DND-41 (cell line): ENCODE data around the gene SNRPA1.

ENCODE experiments used
- ATAC-seq: fragments of 200-7000 bp; cut with Tn5 transposase; 3 replicates; pipeline ENCODE4 v1.9.1; 2021; ENCODE audit warnings: low read depth; ENCODE audit not compliant: insufficient read depth
- DNase-seq: peaks from one replicate; pipeline ENCODE4 v3.0.0-alpha.2; 2020
- H2AFZ ChIP-seq: 2 replicates; pipeline ENCODE4 v1.6.0; 2012; ENCODE audit warnings: low read depth, low read length
- H3K27ac ChIP-seq: 2 replicates; pipeline ENCODE4 v1.5.1; 2012; ENCODE audit warnings: low read length, inconsistent platforms
- H3K27me3 ChIP-seq: fragments of 200-600 bp; sonication (generic); 2 replicates; pipeline ENCODE4 v1.6.0; 2012; ENCODE audit warnings: low read length, mild to moderate bottlenecking, inconsistent platforms; ENCODE audit not compliant: insufficient read depth, poor library complexity
- H3K36me3 ChIP-seq: 2 replicates; pipeline ENCODE4 v1.5.1; 2012; ENCODE audit warnings: low read length, inconsistent platforms; ENCODE audit not compliant: insufficient read depth
- H3K4me1 ChIP-seq: 2 replicates; pipeline ENCODE4 v1.5.1; 2012; ENCODE audit warnings: mild to moderate bottlenecking, low read length; ENCODE audit not compliant: insufficient read depth
- H3K4me2 ChIP-seq: 2 replicates; pipeline ENCODE4 v1.6.0; 2012; ENCODE audit warnings: mild to moderate bottlenecking, moderate library complexity, low read length, inconsistent platforms; ENCODE audit not compliant: insufficient read depth
- H3K4me3 ChIP-seq, 2 experiments: fragments of 200-600 bp in 1 of 2; shearing (Covaris generic) in 1 of 2; 2 replicates each; pipeline ENCODE4 v1.5.1; 2012 to 2016; ENCODE audit warnings: inconsistent platforms in 2 of 2, low read length in 2 of 2, mild to moderate bottlenecking in 2 of 2, low read depth in 1 of 2, moderate library complexity in 1 of 2
- H3K79me2 ChIP-seq: 2 replicates; pipeline ENCODE4 v1.6.0; 2012; ENCODE audit warnings: low read length, inconsistent platforms; ENCODE audit not compliant: insufficient read depth
- H3K9ac ChIP-seq: 2 replicates; pipeline ENCODE4 v1.6.0; 2012; ENCODE audit warnings: low read depth, mild to moderate bottlenecking, inconsistent platforms, low read length, moderate library complexity
- H3K9me3 ChIP-seq: 2 replicates; pipeline ENCODE4 v1.5.1; 2012; ENCODE audit warnings: low read length, moderate library complexity, mild to moderate bottlenecking, inconsistent platforms; ENCODE audit not compliant: insufficient read depth, severe bottlenecking
- H4K20me1 ChIP-seq: 2 replicates; pipeline ENCODE4 v1.6.0; 2012; ENCODE audit warnings: low read length; ENCODE audit not compliant: insufficient read depth
- EZH2 ChIP-seq: IDR thresholded peaks from 3 replicates; pipeline ENCODE4 v1.6.1; 2012; ENCODE audit warnings: borderline replicate concordance, low read depth, mild to moderate bottlenecking, moderate library complexity, low read length, inconsistent platforms; ENCODE audit not compliant: severe bottlenecking
- TF ChIP-seq, protein P1 (sequence below): IDR thresholded peaks from 2 replicates; pipeline ENCODE4 v1.5.1; 2012; ENCODE audit warnings: borderline replicate concordance, low read length, moderate library complexity, mild to moderate bottlenecking; ENCODE audit not compliant: poor library complexity, severe bottlenecking; ENCODE audit errors: extremely low read depth

The SNRPA1 gene

DNA sequence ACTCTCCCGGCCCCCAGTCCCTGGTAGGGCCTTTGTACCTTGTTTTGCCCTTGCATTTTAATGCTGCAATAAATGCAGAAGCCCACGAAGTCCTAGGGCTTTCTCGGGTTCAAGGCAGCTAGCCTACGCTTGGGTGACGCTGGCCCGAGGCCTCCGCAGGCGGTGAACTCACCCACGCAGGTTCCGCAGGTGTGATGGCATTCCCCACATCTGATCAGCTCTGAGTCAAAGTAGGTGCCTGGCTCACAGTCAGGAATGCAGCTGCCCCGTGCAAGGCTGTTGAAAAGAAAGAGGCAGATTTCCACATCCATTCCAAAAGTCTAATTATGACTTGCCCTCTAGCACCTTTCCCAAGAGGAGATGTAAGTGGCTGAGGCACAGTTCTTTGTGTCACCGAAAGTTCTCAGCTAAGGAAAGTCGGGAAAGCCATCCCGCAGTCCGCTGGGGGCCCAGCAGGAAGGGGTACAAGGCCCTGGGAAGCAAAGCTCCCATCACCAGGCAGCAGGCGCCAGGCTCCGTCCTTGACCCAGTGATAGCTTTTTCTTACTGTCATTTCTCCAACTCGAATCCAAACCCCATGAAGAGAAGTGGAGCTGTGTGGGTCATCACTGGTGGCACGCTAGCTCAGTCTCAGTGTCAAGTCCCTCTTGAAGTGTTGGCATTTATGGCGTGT, 23.2 kb upstream of the SNRPA1 start:
- no peak for ATAC-seq
- H3K79me2 ChIP-seq: no peaks in the 10 kb centered on the region
- H2AFZ ChIP-seq: no peak overlapping the region
- H3K4me3 ChIP-seq: no peak overlapping the region
- H3K9ac ChIP-seq: no peak overlapping the region
- H3K27me3 ChIP-seq: no peaks in the 10 kb centered on the region
- peaks cover 19% of the 10 kb centered on the region for H3K4me1 ChIP-seq
- no peaks in the 10 kb centered on the region for H3K9me3 ChIP-seq
- H4K20me1 ChIP-seq: no peaks in the 10 kb centered on the region
- DNase-seq: no peak
- H3K4me2 ChIP-seq: no peak overlapping the region
- no peaks in the 10 kb centered on the region for H3K36me3 ChIP-seq
- TF ChIP-seq EZH2: no peak
- TF ChIP-seq, protein P1, sequence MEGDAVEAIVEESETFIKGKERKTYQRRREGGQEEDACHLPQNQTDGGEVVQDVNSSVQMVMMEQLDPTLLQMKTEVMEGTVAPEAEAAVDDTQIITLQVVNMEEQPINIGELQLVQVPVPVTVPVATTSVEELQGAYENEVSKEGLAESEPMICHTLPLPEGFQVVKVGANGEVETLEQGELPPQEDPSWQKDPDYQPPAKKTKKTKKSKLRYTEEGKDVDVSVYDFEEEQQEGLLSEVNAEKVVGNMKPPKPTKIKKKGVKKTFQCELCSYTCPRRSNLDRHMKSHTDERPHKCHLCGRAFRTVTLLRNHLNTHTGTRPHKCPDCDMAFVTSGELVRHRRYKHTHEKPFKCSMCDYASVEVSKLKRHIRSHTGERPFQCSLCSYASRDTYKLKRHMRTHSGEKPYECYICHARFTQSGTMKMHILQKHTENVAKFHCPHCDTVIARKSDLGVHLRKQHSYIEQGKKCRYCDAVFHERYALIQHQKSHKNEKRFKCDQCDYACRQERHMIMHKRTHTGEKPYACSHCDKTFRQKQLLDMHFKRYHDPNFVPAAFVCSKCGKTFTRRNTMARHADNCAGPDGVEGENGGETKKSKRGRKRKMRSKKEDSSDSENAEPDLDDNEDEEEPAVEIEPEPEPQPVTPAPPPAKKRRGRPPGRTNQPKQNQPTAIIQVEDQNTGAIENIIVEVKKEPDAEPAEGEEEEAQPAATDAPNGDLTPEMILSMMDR: no peak
- no peak overlapping the region for H3K27ac ChIP-seq

DNA sequence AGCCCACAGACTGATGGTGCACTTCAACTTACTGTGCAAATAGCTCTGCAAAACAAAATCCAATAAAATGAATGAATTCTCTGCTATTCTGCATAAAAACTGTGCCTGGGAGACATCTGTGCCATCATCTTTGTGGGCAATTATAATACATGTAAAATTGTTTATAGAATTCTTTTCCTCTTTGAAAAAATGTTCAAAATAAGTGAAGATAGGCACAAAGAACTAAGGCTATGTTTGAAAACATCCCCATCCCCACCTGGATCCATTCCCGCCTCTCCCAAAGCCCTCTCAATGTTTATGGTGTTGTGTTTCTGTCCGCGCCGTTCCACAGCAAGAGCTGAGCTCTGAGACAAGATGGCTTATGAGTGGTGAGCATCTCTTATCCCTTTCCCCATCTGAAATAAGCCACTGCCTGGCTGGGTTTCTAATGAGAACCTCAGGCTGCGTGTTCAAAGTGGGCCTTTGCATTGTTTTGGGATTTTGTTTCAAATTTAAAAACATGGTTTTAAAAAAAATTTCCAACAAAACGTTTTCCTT, 22.4 kb upstream of the SNRPA1 start:
- Histone ChIP-seq H2AFZ (no peak overlapping the region), H3K27me3 (no peaks in the 10 kb centered on the region), H3K36me3 (no peaks in the 10 kb centered on the region), H3K9me3 (no peaks in the 10 kb centered on the region), H3K27ac (no peak overlapping the region), H3K4me2 (no peak overlapping the region), H3K4me1 (peaks cover 19% of the 10 kb centered on the region), H3K79me2 (no peaks in the 10 kb centered on the region), H4K20me1 (no peaks in the 10 kb centered on the region), H3K4me3 (no peak overlapping the region), H3K9ac (no peak overlapping the region)
- TF ChIP-seq EZH2: no peak
- TF ChIP-seq, protein P1: no peak
- DNase-seq: no peak
- ATAC-seq: no peak

DNA sequence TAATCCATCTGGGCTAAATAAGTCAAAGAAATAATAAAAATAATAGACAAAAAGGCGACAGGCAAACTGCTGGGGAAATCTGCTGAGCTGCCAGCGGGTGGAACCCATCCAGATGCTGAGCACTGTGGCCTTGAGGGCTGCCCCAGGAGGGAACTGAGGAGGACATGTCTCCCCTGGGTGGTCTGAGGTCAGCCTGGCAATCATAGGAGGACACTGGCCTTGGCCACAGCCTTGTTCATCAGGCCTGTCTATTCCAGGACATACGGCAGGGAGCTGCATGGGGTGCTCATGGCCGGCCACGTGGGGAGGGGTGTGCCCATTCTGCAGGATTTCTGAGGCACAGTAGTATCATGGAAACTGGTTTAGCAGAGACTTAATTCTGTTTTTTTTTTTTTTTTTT, 21.5 kb upstream of the SNRPA1 start:
- TF ChIP-seq EZH2: no peak
- TF ChIP-seq, protein P1: no peak
- Histone ChIP-seq H3K9ac (no peak overlapping the region), H2AFZ (no peak overlapping the region), H3K79me2 (no peaks in the 10 kb centered on the region), H3K9me3 (no peaks in the 10 kb centered on the region), H3K4me3 (no peak overlapping the region), H4K20me1 (no peaks in the 10 kb centered on the region), H3K4me2 (no peak overlapping the region), H3K4me1 (peaks cover 18% of the 10 kb centered on the region), H3K27ac (no peak overlapping the region), H3K27me3 (no peaks in the 10 kb centered on the region), H3K36me3 (no peaks in the 10 kb centered on the region)
- DNase-seq (no peak), ATAC-seq (no peak)
